Neural cell (in vitro differentiated cells): ENCODE results near the gene H6PD.

Experiments used
- EP300 ChIP-seq: fragments of 450-650 bp; conservative IDR thresholded peaks from 2 replicates; pipeline ENCODE4 v1.6.1; 2014; ENCODE audit warnings: antibody characterized with exemption, mild to moderate bottlenecking, moderate library complexity; ENCODE audit not compliant: poor library complexity, severe bottlenecking
- RAD21 ChIP-seq: fragments of 450-650 bp; conservative IDR thresholded peaks from 2 replicates; pipeline ENCODE4 v1.6.1; 2014; ENCODE audit warnings: antibody characterized with exemption, mild to moderate bottlenecking, moderate library complexity
- TF ChIP-seq, protein P1 (sequence below): fragments of 450-650 bp; IDR thresholded peaks from 2 replicates; pipeline ENCODE4 v1.5.1; 2014; ENCODE audit warnings: antibody characterized with exemption, mild to moderate bottlenecking, moderate library complexity; ENCODE audit not compliant: poor library complexity, severe bottlenecking

DNA sequence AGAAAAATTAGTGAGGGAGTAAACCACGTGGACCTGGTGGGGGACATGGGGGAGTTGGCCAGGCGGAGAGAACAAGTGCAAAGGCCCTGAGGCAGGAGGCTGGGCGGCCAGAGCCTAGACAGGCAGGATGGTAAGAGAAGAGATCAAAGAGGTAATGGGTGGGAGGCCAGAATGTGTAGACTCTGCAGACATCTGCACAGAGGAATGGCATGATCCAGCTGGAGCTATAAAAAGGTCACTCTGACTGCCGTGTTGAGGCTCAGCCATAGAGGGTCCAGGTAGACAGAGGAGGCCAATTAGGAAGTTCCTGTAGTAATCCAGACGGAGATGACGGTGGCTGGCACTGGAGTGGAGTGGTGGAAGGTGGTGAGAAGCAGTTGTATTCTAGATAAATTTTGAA is 3.6 kb downstream of the H6PD start:
- TF ChIP-seq EP300 (no peak), RAD21 (no peak)
- TF ChIP-seq, protein P1, sequence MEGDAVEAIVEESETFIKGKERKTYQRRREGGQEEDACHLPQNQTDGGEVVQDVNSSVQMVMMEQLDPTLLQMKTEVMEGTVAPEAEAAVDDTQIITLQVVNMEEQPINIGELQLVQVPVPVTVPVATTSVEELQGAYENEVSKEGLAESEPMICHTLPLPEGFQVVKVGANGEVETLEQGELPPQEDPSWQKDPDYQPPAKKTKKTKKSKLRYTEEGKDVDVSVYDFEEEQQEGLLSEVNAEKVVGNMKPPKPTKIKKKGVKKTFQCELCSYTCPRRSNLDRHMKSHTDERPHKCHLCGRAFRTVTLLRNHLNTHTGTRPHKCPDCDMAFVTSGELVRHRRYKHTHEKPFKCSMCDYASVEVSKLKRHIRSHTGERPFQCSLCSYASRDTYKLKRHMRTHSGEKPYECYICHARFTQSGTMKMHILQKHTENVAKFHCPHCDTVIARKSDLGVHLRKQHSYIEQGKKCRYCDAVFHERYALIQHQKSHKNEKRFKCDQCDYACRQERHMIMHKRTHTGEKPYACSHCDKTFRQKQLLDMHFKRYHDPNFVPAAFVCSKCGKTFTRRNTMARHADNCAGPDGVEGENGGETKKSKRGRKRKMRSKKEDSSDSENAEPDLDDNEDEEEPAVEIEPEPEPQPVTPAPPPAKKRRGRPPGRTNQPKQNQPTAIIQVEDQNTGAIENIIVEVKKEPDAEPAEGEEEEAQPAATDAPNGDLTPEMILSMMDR, result no peak
